Fibroblast of lung (primary cell): ENCODE measurements around the gene NTNG1. TPM values are rescaled to one million over a fixed set of nuclear protein-coding genes. Genes with fewer than 3 reads are reported as not detected.

ENCODE experiments used
- DNase-seq, 2 donors: peaks; one replicate each; pipeline versions ENCODE4 v3.0.0 to v3.0.0-alpha.2; 2010; ENCODE audit warnings: low read depth in 2 of 2
- H2AFZ ChIP-seq: 2 replicates; pipeline ENCODE4 v1.5.1; 2012; ENCODE audit warnings: low read length, control low read depth, inconsistent platforms
- H3K27ac ChIP-seq: 2 replicates; pipeline ENCODE4 v1.5.1; 2011; ENCODE audit warnings: low read length, control low read depth; ENCODE audit not compliant: insufficient read depth
- H3K27me3 ChIP-seq: 2 replicates; pipeline ENCODE4 v1.5.1; 2011; ENCODE audit warnings: mild to moderate bottlenecking, low read length; ENCODE audit not compliant: control insufficient read depth, insufficient read depth
- H3K36me3 ChIP-seq: 2 replicates; pipeline ENCODE4 v1.5.1; 2011; ENCODE audit warnings: low read length; ENCODE audit not compliant: control insufficient read depth, insufficient read depth
- H3K4me1 ChIP-seq: 2 replicates; pipeline ENCODE4 v1.5.1; 2011; ENCODE audit warnings: low read length; ENCODE audit not compliant: control insufficient read depth, insufficient read depth; ENCODE audit errors: extremely low read depth
- H3K4me2 ChIP-seq: 2 replicates; pipeline ENCODE4 v1.5.1; 2011; ENCODE audit warnings: low read length, control low read depth; ENCODE audit not compliant: insufficient read depth; ENCODE audit errors: extremely low read depth
- H3K4me3 ChIP-seq, 4 experiments: fragments of 200-600 bp in 1 of 4; sonication (generic) in 1 of 4; replicated peaks in 1 of 4; 2 replicates each; pipeline ENCODE4 v1.5.1; 2011 to 2016; ENCODE audit warnings: low read length in 4 of 4, low read depth in 3 of 4, mild to moderate bottlenecking in 3 of 4, control low read depth in 2 of 4, inconsistent platforms in 1 of 4, mixed read lengths in 1 of 4; ENCODE audit not compliant: insufficient read depth in 1 of 4; ENCODE audit errors: control extremely low read depth in 1 of 4
- H3K79me2 ChIP-seq: 2 replicates; pipeline ENCODE4 v1.5.1; 2012; ENCODE audit warnings: mild to moderate bottlenecking, low read length, inconsistent platforms; ENCODE audit not compliant: control insufficient read depth, insufficient read depth
- H3K9ac ChIP-seq: 2 replicates; pipeline ENCODE4 v1.5.1; 2011; ENCODE audit warnings: mild to moderate bottlenecking, low read length, control low read depth; ENCODE audit not compliant: insufficient read depth
- H3K9me3 ChIP-seq: 2 replicates; pipeline ENCODE4 v1.5.1; 2012; ENCODE audit warnings: low read depth, low read length; ENCODE audit not compliant: control insufficient read depth, insufficient read depth
- H4K20me1 ChIP-seq: 2 replicates; pipeline ENCODE4 v1.5.1; 2011; ENCODE audit warnings: low read length; ENCODE audit not compliant: control insufficient read depth, insufficient read depth; ENCODE audit errors: extremely low read depth
- EZH2 ChIP-seq: IDR thresholded peaks from 2 replicates; pipeline ENCODE4 v1.5.1; 2012; ENCODE audit warnings: low read length, control low read depth, mild to moderate bottlenecking; ENCODE audit errors: missing control alignments
- polyA plus RNA-seq, 2 donors: library from polyadenylated mRNA; depleted of rRNA in 1 of 2; stranded (reverse) in 1 of 2; unstranded in 1 of 2; fragments of >200 nt; gene quantifications; 2 replicates each; pipeline ENCODE4 v1.2.1, GENCODE V29; 2011 to 2012; ENCODE audit warnings: missing spikeins in 1 of 2
- total RNA-seq: library from RNA; depleted of rRNA; stranded (reverse); fragments of >200 nt; gene quantifications from 2 replicates; pipeline ENCODE4 v1.2.1, GENCODE V29; 2014
- TF ChIP-seq, protein P1 (sequence below), 2 donors: IDR thresholded peaks in 1 of 2; conservative IDR thresholded peaks in 1 of 2; 1 replicate in 1 of 2; 2 replicates in 1 of 2; pipeline ENCODE4 v1.5.1; 2011 to 2012; ENCODE audit warnings: low read length in 2 of 2, control low read depth in 1 of 2, inconsistent platforms in 1 of 2, low read depth in 1 of 2, mild to moderate bottlenecking in 1 of 2

Gene NTNG1
- total and polyA plus RNA-seq, 2 donors (not counting 1 experiment from before 2014, with no cell fraction given): 0.82 to 8.6 TPM

- Histone ChIP-seq H3K79me2 (no peaks in the 10 kb centered on the region), H3K36me3 (no peaks in the 10 kb centered on the region), H3K9ac (no peak overlapping the region), H4K20me1 (no peaks in the 10 kb centered on the region), H3K27ac (no peak overlapping the region), H2AFZ (no peak overlapping the region), H3K4me3 (no peak overlapping the region), H3K4me2 (no peak overlapping the region), H3K27me3 (no peaks in the 10 kb centered on the region), H3K4me1 (no peaks in the 10 kb centered on the region), H3K9me3 (no peaks in the 10 kb centered on the region)
- no peak for DNase-seq
- TF ChIP-seq, protein P1, sequence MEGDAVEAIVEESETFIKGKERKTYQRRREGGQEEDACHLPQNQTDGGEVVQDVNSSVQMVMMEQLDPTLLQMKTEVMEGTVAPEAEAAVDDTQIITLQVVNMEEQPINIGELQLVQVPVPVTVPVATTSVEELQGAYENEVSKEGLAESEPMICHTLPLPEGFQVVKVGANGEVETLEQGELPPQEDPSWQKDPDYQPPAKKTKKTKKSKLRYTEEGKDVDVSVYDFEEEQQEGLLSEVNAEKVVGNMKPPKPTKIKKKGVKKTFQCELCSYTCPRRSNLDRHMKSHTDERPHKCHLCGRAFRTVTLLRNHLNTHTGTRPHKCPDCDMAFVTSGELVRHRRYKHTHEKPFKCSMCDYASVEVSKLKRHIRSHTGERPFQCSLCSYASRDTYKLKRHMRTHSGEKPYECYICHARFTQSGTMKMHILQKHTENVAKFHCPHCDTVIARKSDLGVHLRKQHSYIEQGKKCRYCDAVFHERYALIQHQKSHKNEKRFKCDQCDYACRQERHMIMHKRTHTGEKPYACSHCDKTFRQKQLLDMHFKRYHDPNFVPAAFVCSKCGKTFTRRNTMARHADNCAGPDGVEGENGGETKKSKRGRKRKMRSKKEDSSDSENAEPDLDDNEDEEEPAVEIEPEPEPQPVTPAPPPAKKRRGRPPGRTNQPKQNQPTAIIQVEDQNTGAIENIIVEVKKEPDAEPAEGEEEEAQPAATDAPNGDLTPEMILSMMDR (conservative IDR thresholded peaks at IDR 0.05 in 1 of 2, IDR thresholded peaks at IDR 0.05 in 1 of 2; ENCODE audit: low read depth in 1 of 2, low read length in 2 of 2): no peak
- TF ChIP-seq EZH2: no peak
These were observed 341.0 kb downstream of the NTNG1 start for GRCh38 chr1:107481756-107482384.

DNA sequence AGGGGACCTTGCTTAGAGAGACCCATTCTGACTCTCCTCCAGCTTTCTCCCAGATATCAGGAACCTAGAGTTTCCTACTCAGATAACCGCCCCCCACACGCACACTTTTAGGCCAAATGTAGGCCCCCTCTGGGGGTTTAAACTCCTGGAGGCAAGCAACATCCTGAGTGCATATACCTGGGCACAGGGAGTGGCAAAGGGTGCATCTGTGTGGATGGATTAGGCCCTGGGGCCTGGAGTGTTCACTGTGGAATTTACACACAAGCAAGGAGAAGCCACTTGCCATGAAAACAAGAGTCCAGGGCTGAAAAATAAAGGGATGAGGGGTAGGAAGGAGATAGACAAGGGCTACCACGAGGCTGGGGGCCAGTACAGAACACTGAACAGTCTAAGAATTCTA lies 343.1 kb downstream of the NTNG1 start:
- H3K4me3 ChIP-seq: no peak overlapping the region
- H3K4me1 ChIP-seq: no peaks in the 10 kb centered on the region
- no peaks in the 10 kb centered on the region for H3K36me3 ChIP-seq
- no peak for DNase-seq
- H3K9me3 ChIP-seq: no peaks in the 10 kb centered on the region
- TF ChIP-seq, protein P1 (conservative IDR thresholded peaks at IDR 0.05 in 1 of 2, IDR thresholded peaks at IDR 0.05 in 1 of 2; ENCODE audit: low read depth in 1 of 2, low read length in 2 of 2): no peak
- no peak for TF ChIP-seq EZH2
- no peak overlapping the region for H3K9ac ChIP-seq
- no peak overlapping the region for H2AFZ ChIP-seq
- H4K20me1 ChIP-seq: no peaks in the 10 kb centered on the region
- no peaks in the 10 kb centered on the region for H3K27me3 ChIP-seq
- H3K79me2 ChIP-seq: no peaks in the 10 kb centered on the region
- H3K4me2 ChIP-seq: no peak overlapping the region
- no peak overlapping the region for H3K27ac ChIP-seq

DNA sequence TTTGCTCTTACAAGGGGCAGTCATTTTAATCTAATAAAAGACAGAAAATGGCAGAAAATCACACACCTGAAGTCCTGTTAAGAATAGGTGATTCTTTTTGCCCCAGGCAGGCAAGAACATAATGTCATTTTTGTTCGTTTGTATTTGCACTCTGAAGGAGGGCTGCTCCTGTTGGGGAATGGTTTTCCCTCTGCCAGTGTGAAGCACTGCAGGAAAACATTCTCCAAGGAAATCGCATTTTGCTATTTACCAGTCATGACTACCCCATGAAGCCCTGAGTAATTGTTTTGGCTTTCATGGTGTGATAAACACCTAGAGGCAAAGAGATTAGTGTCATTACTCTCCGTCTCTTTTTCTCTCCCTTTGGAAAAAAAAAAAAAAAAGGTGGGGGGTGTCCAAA lies 345.5 kb downstream of the NTNG1 start:
- H4K20me1 ChIP-seq: no peaks in the 10 kb centered on the region
- H3K4me2 ChIP-seq: no peak overlapping the region
- H2AFZ ChIP-seq: no peak overlapping the region
- no peaks in the 10 kb centered on the region for H3K79me2 ChIP-seq
- H3K36me3 ChIP-seq: no peaks in the 10 kb centered on the region
- H3K4me3 ChIP-seq: no peak overlapping the region
- H3K27ac ChIP-seq: no peak overlapping the region
- H3K9ac ChIP-seq: no peak overlapping the region
- TF ChIP-seq, protein P1 (conservative IDR thresholded peaks at IDR 0.05 in 1 of 2, IDR thresholded peaks at IDR 0.05 in 1 of 2; ENCODE audit: low read depth in 1 of 2, low read length in 2 of 2): no peak
- TF ChIP-seq EZH2: no peak
- H3K27me3 ChIP-seq: no peaks in the 10 kb centered on the region
- no peak for DNase-seq
- no peaks in the 10 kb centered on the region for H3K9me3 ChIP-seq
- H3K4me1 ChIP-seq: no peaks in the 10 kb centered on the region
